Posterior cingulate gyrus (tissue), 11 donors: Measurements from ENCODE around the gene PRSS56.

ENCODE experiments used
- DNase-seq, 10 donors: peaks; one replicate each; pipeline versions ENCODE4 v3.0.0 to v3.0.0-alpha.2; 2020 to 2021; ENCODE audit warnings: mixed read lengths in 3 of 10
- intact Hi-C: fragments of 100-400 bp; cut with DNase I; formaldehyde crosslinking; loops from one replicate; pipeline ENCODE4 v1.15.1; 2023

Gene PRSS56

DNA sequence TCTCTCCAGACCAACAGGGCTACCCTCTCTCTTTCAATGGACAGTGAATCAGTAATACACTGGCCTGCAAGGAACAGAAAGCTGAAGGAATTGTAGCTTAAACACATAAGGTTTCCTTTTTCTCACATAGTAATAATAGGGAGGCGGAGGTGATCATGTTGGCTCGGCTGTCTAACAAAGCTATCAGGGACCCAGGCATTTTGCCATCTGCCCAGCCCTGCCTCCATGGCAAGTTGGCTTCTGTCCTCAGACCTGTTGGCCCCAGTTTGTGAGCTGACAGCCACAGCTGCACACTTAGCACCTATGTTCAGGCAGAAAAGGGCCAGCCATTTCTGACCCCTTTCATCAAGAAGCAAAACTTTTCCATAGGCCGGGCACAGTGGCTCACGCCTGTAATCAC, 17.3 kb downstream of the PRSS56 start:
- intact Hi-C loops: no loop called here
- DNase-seq: peak in 1 of 10 donors; percentile 21

DNA sequence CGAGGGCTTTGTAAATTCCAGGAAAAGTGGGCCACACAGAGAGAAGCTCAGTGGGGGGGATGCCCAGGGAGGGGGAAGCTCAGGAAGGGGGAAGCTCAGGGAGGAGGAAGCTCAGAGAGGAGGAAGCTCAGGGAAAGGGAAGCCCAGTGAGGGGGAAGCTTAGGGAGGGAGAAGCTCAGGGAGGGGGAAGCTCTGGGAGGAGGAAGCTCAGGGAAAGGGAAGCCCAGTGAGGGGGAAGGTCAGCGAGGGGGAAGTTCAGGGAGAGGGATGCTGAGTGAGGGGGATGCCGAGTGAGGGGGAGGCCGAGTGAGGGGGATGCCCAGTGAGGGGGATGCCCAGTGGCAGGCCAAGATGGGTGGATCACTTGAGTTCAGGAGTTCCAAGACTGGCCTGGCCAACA, 18.5 kb downstream of the PRSS56 start:
- intact Hi-C loops: no loop called here
- peak in 2 of 10 donors; percentile 26 to 72 for DNase-seq

- DNase-seq: peak in 4 of 10 donors; percentile 7 to 74 (median 66)
- intact Hi-C loops: no loop called here
Measured at GRCh38 chr2:232539298-232540231, 19.4 kb downstream of the PRSS56 start, which contains the start of gene CHRNG. Gene CHRNG (plus strand): TSS chr2:232539692. CDS start chr2:232539748, 56 bp downstream.

DNA sequence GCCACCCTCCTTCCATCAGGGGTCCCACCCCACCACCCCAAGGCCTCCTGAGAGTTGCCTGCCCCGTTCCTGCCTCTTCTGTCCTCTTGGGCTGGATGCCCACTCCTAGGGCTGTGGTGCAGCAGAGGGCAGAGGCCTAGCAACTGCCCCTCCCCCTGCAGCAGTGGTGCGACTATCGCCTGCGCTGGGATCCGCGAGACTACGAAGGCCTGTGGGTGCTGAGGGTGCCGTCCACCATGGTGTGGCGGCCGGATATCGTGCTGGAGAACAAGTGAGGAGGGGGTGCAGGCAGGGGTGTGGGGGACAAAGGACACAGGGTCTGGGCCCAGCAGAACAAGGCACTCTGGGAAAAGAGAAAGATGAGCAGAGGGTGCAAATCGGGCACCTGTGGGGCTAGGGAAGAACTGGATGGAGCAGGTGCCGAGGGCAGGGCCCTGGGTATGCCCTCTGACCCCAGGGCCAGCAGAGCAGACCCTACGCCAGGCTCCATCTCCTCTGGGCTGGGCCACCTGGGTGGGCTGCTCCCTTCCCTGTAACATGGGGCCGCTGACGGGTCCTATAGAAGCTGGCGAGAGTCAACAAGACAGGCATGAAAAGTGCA, 20.4 kb downstream of the PRSS56 start:
- intact Hi-C loops: no loop called here
- peak in 4 of 10 donors; percentile 2 to 70 (median 42) for DNase-seq

GRCh38 chr2:232541195-232541960, 21.2 kb downstream of the PRSS56 start:
- intact Hi-C loops: no loop called here
- peak in 3 of 10 donors; percentile 40 to 77 (median 64) for DNase-seq

- peak in 3 of 10 donors; percentile 29 to 62 (median 45) for DNase-seq
- intact Hi-C loops: no loop called here
Measured at GRCh38 chr2:232541961-232542714, 21.9 kb downstream of the PRSS56 start.

GRCh38 chr2:232542715-232543467, 22.7 kb downstream of the PRSS56 start:
- DNase-seq: peak in 3 of 10 donors; percentile 39 to 67 (median 62)
- intact Hi-C loops: no loop called here

DNA sequence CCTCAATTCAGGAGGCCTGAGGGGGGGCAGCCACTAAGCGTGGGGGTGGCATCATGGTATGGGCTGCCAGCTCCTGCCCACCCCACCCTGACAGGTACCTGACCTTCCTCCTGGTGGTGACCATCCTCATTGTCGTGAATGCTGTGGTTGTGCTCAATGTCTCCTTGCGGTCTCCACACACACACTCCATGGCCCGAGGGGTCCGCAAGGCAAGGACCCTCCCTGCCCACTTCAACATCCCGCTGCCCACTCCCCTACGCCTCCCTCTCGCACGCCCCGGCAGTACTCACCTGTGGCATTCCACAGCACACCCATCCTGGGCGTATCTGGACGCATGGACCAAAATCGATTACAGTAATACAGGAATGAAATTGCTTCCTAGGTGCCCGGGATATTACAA, 23.3 kb downstream of the PRSS56 start:
- DNase-seq: peak in 1 of 10 donors; percentile 66
- intact Hi-C loops: no loop called here

GRCh38 chr2:232543928-232544631, 23.9 kb downstream of the PRSS56 start:
- peak in 2 of 10 donors; percentile 75 to 81 for DNase-seq
- intact Hi-C loops: no loop called here

DNA sequence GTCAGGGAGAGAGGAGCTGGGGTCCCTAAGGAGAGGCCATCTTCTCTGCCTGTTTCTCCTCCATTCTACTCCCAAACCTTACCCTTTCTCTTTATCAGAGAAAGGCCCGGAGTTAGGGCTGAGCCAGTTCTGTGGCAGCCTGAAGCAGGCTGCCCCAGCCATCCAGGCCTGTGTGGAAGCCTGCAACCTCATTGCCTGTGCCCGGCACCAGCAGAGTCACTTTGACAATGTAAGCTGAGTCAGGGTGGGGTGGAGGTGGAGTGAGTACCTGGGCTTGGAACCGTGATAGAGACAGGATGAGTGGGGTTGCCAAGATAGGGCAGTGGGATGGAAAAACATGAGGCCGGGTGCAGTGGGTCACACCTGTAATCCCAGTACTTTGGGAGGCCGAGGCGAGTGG, 24.5 kb downstream of the PRSS56 start:
- DNase-seq: peak in 1 of 10 donors; percentile 69
- intact Hi-C loops: no loop called here

- peak in 2 of 10 donors; percentile 63 to 70 for DNase-seq
- intact Hi-C loops: no loop called here
Measured at GRCh38 chr2:232545511-232546375, 25.6 kb downstream of the PRSS56 start.

GRCh38 chr2:232547991-232548390, 27.8 kb downstream of the PRSS56 start:
- intact Hi-C loops: no loop called here
- DNase-seq: no peak

DNA sequence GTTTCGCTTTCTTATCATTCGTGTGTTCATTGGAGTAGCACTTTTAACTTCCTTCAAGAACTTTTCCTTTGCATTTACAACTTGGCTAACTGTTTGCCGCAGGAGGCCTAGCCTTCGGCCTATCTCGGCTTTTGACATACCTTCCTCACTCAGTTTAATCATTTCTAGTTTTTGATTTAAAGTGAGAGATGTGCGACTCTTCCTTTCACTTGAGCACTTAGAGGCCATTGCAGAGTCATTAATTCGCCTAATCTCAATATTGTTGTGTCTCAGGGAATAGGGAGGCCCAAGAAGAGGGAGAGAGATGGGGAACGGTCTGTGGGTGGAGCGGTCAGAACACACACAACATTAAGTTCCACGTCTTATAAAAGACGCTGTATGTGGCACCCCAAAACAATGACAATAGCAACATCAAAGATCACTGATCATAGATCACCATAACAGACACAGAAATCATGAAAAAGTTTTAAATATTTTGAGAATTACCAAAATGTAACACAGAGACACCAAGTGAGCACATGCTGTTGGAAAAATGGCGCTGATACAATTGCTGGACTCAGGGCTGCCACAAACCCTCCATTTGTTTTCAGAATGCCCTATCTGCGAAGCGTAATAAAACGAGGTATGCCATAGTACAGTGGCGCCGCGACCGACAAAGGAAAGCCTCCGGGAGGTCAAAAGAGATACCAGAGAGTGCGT, 29.6 kb downstream of the PRSS56 start:
- intact Hi-C loops: loop anchor here (5.0 kb wide), 1 partner anchor 147 kb away; the partner anchor contains the start of gene GIGYF2
- DNase-seq: peak in 1 of 10 donors; percentile 12

DNA sequence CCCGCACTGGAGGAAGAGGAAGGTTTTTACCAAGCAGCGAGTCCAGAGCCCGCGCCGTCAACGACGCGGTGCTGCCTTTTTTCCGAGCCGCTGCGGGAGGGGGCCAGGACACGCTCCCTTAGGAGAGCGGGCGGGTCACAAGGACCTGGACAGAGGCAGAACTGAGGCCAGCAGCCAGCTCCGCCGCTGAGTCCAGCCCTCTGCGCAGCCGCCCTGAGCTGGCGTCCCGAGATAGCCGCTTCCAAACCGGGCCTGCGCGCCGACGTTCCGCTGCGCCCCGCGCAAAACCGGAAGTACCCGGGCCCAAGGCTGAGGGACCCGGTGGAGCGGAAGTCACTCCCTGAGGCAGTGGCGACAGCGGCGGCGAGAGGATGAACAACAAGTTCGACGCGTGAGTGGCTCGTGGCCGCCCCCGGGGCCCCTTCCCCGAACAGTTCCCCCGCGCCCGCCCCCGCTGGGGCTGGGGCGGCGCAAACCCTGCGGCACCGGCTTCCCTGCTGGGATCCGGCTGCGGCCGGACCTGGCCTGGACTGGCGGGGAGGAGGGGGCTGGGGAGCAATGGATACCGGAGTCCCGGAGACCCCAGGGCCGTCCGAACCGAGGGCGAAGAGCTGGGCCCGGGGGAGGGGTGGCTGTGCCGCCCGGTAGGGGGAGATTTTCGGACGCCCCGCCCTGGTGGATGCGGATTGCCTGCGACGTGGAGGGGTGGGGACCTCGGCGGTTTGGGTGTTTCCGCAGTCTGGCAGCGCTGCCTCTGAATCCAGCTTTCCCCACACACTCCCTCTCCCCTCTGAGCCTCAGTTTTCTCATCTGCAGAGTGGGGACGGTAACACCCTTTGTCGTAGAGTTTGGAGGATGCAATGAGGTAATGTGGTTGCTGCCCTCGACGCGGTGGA, 30.4 kb downstream of the PRSS56 start, which contains the start of the genes EIF4E2 and TIGD1:
Gene EIF4E2, plus strand, starts transcription at position 336 of the 896 bp plus-strand sequence. Its CDS starts 36 bp downstream, at position 372.
Gene TIGD1, minus strand, starts transcription at position 204 of the 896 bp plus-strand sequence. CDS start 675 bp downstream, outside the sequence.
- DNase-seq: peak; percentile 91 to 99 (median 94)
- intact Hi-C loops: loop anchor here (5.0 kb wide), 1 partner anchor 147 kb away; the partner anchor contains the start of gene GIGYF2

- peak in 1 of 10 donors; percentile 42 for DNase-seq
- intact Hi-C loops: loop anchor here (5.0 kb wide), 1 partner anchor 146 kb away; the partner anchor contains the start of gene GIGYF2
Measured at GRCh38 chr2:232551250-232551638, 31.1 kb downstream of the PRSS56 start.
